DND-41 (cell line): ENCODE results near the gene TTC12.

ENCODE experiments used
- CTCF ChIP-seq: IDR thresholded peaks from 2 replicates; pipeline ENCODE4 v1.5.1; 2012; ENCODE audit warnings: borderline replicate concordance, low read length, moderate library complexity, mild to moderate bottlenecking; ENCODE audit not compliant: poor library complexity, severe bottlenecking; ENCODE audit errors: extremely low read depth
- EZH2 ChIP-seq: IDR thresholded peaks from 3 replicates; pipeline ENCODE4 v1.6.1; 2012; ENCODE audit warnings: borderline replicate concordance, low read depth, mild to moderate bottlenecking, moderate library complexity, low read length, inconsistent platforms; ENCODE audit not compliant: severe bottlenecking

GRCh38 chr11:113404859-113405430 is 90.6 kb downstream of the TTC12 start:
- TF ChIP-seq EZH2 = no peak
- no peak for TF ChIP-seq CTCF
